ENCODE results near the gene PLA2G4F.

The PLA2G4F gene

DNA sequence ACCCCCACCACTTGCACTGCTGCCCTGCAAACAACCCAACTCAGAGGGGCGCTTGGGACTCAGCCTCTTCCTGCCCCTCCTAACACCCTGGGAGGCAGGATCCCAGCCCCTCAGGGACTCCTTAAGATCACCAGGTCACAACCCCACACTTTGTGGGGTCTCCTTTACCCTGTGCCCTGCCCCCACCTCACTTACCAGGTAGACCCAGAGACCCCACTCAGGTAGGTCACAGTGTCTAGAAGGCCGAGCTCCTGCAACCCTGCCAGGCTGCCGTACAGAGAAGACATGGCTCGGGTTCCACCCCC is 9.1 kb downstream of the PLA2G4F start:
- no peak for DNase-seq (ENCODE audit: low read depth, low spot score)

DNA sequence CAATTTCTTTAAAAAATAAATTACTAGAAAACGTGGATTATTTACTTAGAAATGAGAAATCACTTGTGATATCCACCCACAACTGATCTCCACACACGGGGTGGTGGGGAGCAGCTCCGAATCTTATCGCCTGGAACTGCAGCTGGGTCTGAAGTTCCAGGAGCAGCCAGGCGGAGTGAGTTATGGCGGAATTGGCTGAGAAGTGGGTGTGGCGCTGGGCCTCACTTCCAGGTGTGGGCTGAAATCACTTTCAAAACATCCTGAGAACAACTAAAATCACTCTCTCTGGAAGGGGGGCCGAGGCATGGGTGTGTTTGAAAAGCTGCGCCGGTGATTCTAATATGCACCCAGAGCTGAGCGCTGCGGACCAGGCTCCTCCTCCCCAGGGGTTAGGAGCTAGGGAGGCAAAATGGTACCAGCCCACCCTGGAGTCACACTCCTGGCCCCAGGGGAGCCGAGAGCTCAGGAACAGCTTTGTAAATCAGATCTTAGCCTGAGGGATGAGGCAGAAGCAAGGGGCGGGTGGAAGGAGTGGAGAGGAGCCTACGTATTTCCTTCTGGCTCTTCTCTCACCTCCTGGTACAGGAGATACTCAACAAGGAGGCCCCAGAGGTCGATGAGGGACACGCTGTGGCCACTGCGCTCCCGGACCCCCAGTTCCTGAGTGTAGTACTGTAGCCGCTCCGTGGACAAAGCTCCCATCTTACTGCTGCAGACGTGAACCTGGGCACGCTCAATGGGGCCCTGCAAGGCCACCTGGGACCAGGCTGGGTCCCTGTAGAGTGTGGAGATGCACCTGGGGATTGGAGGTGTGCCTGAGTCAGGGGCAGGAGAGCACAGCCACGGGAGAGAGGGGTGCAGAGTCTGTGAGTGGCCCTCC is 9.6 kb downstream of the PLA2G4F start:
- DNase-seq (ENCODE audit: low read depth, low spot score): no peak

DNA sequence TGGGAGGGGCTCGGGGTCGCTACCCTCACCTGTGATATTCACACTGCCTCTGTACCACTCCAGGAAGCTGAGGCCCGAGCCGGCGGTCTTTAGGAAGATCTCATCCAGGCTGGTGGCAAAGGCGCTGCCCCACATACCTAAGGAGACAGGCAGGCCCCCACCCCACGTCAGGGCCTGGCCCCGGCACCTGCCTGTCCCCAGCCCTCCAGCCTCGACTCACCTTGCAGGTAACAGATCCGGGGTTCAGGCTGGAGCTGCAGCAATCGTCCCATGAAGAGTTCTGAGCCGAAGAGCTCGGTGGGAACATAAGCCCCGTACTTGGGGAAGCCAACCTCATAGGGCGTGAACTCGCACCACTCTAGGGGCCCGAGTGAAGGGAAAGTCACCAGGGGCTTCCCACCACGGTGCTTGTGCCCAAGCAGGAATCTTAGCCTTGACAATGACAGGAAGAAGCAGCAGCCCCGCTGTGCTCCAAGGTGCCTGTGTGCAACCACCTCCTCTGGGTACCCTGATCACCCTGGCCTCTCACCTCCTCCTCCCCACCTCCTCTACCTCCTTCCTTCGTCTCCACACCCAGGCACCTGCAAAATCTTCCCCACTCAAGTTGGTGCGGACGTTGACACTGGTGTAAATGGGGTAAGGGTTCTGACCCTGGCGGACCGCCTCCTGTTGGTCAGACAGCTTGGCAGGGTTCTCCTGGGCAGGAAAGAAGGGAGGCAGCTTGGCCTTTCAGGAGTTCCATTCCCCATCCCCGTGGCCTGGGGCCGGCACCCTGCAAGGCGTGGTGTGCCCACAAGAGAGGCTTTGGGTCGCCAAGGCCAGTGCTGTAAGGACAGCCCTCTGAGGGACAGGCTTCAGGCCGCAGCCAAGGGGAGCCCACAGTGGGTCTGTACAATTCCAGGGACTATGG is 10.6 kb downstream of the PLA2G4F start:
- no peak for DNase-seq (ENCODE audit: low read depth, low spot score)

DNA sequence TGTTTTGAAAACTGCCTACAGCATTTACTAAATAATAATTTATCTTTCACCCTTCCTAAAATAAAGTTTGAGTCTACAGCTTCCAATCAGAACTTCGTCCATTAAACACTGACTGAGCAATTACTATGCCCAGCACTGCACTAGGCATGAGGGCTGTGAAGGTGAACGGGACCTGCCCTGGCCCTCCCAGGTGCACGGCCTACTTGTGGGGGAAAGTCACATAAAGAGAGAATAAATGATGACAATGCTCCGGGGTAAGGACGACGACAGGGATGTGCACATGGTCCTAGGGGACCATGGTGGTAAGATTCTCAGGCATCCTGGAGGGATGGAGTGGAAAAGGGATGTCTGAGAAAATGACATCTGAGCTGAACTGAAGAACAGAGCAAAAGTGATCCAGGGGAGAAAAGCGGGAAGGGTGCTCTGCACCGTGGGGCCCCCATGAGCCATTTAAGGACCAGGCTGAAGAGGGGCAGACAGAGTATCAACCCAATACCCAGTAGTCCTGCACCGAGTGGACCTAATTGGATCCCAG is 11.5 kb downstream of the PLA2G4F start:
- no peak for DNase-seq (ENCODE audit: low read depth, low spot score)

DNA sequence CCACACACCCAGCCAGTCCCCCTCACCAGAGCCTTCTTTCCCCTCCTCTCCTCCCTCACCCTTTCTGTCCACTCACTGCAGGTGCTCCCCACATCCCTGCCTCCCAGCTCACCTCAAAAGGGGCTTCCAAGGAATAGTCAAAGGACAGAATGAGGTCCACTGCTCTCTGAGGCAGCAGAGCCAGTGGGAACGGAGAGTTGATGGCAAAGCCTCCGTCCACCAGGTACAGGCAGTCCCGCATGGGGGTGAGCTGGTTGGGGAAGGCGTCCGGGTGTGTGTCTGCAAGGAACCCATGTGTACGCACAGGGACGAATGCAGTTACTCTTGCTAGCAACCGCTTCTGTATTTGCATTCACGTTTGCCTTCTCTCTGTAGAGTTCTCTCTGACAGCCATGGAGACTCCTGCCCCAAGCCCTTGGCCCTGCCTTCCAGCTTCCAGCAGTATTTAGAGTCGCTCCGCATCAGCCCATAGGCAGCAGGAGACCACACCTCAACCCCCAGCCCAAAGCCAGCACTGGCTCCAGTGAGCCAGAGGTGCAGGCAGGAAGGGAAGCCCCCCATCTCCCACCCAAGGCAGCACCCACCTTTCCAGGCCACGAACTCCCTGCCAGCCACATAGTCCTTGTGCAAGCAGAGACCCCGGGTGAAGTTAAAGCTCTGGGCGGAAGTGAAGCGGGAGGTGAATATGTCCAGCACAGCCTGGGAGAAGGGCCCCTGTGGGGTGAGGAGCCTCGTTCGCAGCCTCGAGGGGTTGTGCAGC is 12.4 kb downstream of the PLA2G4F start:
- no peak for DNase-seq (ENCODE audit: low read depth, low spot score)

DNA sequence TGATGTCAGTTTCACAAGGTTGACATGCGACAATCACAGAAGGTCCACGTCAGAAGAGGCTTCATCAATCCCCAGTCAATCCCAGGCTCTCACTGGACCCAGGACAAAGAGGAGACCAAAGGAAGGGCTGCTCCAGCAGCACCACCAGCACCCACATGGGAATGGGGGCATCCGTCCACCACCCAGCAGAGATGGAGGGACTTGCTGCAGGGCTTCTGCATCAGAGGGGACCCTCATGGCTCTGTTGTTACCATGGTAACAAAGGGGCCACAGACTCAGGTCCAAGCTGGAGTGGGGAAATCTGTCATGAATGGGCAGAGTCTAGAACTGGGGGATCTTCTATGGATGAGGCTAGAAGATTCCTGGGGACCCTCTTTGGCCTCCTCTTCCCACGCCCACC is 13.1 kb downstream of the PLA2G4F start:
- DNase-seq (ENCODE audit: low read depth, low spot score): no peak

DNA sequence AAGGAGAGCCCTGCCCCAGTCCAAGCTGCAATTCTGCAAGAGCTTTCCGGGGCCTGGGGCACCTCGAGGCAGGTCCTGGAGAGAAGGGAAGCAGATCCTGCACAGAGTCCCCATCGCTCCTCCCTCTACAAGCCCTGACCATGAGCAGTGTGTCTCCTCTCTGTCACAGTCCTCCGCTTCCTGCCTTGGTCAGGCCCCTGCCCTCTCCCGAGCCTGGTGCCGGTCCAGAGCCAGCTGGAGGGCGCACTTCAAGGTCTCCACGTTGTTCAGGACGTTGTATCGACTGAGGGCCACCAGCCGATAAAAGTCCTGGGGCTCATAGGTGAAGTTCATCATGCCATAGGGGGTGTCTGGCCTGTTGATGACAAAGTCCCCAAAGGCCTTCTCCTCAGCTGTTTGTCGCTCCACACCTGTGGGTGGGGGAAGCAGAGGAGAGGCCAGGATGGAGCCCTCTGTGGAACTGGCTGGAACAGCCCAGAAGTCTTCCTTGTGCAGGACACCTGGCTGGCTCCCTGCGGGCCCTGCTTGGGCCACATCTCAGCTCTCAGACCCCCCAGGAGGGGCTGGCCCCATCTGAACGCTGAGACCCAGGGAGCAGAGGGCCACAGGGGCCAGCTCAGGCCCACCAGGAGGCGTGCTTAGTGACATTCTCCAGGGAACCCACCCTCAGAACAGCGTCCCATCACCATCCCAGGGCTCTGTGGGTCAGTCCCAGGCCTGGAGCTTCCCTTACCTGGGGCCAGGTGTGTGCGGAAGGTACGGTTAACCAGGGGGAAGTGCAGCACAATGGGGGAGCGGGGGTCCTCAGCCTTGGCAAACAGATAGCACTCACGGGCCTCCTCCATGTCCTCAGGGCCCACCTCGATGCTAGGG is 14.4 kb downstream of the PLA2G4F start:
- no peak for DNase-seq (ENCODE audit: low read depth, low spot score)

DNA sequence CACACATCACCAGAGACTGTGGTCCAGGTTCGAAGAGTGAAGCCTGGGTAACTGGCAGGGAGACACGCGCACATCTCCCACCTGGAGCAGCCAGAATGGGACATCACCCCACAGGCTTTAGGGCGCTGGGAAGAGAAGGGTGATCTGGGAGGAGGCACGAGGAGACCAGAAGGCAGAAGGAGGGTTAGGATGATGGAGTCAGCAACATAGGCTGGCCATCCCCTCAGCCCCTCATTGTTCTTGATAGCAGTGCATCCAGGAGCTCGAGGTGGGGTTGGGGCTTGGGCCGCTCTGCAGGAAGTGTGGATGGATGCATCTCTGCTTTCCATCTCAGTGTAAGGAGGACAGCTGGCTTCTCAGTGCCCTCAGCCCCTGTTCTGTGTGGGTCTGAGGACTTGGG is 15.2 kb downstream of the PLA2G4F start:
- no peak for DNase-seq (ENCODE audit: low read depth, low spot score)

DNA sequence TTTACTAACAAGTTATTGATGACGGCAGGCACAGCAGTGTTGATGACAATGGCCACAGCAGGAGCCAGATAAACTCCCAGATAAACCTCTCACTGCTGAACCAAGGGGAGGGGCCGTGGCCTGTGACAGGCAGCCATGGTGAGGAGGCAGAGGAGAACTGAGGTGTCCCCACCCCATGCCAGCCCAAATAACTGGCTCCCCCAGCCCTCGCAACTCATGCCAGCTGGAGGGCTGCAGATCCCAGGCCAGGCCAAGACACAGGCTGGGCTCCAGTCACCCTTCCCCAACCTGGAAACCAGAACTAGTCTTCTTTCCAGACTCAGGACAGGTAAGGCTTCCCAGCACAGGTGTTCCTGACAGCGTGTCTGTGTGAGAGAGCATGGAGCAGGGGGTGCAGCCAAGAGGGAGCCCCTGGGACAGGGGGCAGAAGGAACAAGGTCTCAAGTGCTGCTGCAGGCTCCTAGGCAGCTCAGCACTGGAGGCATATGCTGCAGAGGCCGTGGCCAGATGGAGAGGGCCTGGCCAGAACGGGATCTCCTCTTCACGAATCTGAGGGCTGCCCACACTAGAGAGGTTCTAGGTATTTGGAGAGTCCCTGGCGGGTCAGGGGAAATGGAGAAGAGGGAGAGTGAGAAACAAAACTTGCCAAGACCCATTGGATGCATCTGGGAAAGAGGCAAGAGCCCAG is 15.9 kb downstream of the PLA2G4F start:
- no peak for DNase-seq (ENCODE audit: low read depth, low spot score)

DNA sequence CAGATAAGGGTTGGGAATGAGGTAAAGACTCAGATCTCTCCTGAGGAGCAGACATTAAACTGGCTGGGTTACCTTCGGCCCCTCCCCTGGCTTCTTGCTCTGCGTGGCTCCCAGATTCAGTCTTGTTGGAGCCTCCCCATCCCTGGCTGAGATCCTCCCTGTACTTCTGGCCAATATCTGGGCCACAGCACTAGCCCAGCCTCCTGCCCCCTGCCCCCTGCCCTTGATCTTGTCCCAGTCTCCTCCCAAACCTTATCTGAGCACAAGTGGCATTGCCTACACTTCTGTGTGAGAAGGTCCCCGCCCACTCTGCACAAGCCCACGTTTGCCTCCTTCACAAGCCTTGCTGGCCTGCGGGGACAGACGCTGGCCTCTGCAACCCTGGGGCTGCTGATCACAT is 16.8 kb downstream of the PLA2G4F start:
- no peak for DNase-seq (ENCODE audit: low read depth, low spot score)

DNA sequence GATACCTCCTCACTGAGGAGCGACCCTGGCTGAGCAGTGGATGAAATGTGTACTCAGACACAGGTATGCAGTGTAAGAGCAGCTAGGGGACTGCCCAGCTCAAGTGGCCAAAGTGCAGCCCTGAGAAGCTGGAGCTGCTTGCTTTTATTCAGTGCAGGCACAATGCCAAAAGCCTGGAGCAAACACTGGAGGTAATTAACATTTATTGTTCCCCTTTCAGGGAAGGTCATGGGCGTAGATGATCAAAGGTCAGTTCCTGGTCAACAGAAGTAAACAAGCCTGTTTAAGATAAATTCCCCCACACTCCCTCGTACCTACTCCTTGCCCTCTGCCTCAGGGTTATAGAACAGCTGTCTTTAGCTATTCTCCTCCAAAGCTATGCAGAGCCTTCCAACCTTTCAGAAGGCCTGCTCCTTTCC is 17.5 kb downstream of the PLA2G4F start:
- DNase-seq (ENCODE audit: low read depth, low spot score): no peak

DNA sequence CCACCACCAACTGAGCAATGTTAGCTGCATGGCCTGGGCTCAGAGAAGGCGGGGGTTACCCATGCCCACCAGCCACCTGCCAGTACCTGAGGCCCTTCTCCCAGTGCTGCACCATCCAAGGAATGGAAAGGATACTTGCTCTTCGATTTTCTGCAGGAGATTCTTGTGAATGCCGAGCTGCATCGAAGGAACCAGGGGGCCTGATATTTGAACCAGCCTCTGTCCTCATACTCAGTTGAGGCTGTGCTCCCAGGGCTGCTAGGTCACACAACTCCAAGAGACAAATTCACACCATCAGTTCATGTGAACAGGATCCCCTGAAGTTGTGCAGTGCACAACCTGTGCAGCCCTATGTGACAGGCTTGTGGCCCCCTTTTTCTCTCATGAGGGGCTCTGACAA is 18.0 kb downstream of the PLA2G4F start:
- no peak for DNase-seq (ENCODE audit: low read depth, low spot score)

DNA sequence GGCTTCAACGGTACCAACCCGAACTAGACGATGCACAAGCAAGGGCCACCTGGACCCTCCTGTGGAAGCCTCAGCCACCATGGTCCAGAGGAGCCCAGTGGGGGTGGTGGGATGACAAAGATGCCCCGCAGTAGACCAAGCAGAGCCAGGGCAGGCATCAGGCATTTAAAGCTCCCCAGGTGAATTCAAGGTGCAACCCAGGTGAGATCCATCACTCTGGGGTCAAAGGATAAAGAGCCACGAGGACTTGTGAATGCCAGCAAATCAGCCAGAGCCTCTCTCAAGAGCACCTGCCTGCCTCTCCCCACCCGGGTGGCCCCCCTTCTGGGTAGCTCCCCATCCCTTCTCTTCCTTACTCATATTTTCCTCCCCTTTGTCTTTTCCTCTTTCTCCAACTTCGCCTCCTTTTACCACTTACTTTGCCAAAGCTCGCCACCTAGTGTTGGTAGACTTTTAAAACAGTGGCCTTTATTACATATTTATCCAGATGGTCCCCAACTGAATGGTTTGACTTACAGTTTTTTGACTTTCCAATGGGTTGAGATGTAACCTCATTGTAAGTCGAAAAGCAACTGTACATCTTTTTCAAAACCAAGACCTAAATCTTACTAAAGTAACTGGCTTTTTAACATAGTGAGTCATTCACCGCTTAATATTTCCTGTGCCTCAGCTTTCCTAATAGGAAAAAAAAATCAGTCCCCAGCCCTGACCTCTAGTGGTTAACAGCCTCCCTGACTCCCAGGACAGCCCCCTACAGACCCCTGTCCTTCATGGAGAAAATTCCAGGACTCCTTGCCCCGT is 18.8 kb downstream of the PLA2G4F start:
- DNase-seq (ENCODE audit: low read depth, low spot score): no peak

DNA sequence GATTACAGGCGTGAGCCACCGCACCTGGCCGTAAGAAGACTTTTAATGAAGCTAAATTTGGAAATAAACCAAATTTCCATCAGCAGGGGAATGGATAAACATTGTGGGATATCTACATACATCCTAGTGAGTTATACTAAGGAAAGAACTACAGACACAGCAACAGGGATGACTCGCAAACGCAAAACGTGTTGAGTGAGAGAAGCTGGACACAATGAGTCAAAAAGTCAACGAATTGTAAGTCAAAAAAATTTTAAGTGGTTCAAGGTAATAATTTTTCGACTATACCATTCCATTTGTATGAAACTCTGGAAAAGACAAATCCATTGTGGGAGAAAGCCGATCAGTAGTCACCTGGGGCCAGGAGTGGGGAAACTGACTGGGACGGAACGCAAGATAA is 19.9 kb downstream of the PLA2G4F start:
- DNase-seq (ENCODE audit: low read depth, low spot score): no peak

DNA sequence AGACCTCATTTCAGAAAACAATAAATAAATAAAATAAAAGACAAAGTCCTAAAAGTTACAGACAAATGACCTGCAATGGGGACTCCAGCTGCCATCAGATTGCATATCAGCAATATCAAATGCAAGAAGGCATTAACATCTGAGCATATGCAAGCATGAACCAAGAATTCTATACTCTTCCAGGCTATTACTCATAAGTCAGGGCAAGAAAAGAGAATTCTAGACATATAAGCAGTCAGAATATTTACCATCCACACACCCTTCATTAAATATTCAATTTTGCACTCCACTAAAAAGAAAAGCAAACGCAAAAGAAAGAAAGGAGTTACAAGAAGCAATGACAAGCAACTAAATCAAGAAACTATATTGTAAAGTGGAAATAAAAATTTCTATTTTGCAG is 21.1 kb downstream of the PLA2G4F start:
- DNase-seq (ENCODE audit: low read depth, low spot score): no peak

DNA sequence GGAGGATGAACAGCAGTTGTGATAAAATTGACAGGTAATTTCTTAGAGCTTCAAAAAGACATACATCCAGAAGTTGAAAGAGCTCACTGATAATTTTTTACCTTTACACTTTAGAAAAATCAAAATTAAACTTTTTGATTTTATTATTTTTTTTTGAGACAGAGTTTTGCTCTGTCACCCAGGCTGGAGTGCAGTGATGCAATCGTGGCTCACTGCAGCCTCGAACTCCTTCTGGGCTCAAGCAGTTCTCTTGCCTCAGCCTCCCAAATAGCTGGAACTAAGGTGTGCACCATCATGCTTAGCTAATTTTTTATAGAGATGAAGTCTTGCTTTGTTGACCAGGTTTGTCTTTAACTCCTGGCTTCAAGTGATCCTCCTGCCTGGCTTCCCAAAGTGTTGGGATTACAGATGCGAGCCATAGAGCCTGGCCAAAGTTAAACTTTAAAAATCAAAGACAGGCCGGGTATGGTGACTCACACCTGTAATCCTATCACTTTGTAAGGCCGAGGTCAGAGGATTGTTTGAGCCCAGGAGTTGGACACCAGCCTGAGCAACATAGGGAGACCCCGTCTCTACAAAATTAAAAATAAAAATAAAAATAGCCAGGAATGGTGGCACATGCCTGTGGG is 21.7 kb downstream of the PLA2G4F start:
- no peak for DNase-seq (ENCODE audit: low read depth, low spot score)

DNA sequence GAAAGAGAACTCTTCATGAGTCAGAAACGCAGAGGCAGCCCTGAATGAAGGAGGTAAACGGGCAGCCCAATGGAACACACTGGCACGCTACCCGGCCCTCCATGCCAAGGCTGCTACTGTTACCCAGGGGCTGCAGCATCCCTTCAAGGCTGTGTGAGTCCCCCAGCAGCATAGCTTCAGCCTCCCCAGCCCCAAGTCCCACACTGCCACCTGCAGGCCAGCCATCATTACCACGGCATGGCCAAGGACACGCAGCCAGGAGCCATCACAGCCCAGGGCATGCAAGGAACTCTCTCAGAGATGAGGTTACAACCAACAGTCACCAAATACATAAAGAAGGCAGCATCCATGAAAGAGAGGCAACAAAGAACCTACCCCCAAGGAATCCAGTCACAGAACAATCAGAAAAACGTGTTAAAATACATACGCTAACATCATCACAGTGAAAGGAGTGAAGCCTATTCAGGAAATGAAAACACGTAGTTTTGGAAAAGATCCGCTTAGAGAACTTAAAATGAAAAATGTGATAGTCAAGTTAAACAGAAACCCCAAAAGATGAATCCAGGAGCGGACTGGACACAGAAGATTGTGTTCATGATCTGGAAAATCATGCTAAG is 22.4 kb downstream of the PLA2G4F start:
- no peak for DNase-seq (ENCODE audit: low read depth, low spot score)

DNA sequence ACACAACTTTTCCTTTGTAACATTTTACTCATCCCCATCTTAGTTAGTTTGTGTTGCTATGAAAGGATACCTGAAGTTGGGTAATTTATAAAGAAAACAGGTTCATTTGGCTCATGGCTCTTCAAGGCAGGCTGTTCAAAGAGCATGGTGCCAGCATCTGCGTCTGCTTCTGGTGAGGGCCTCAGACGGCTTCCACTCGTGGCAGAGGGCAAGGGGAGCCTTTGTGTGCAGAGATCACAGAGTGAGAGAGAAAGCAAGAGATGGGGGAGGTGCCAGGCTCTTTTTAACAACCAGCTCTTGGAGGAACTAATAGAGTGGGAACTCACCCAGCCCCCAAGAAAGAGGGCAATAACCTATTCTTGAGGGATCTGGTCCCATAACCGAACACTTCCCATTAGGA is 23.1 kb downstream of the PLA2G4F start:
- no peak for DNase-seq (ENCODE audit: low read depth, low spot score)
